Upper lobe of left lung (tissue), 4 donors: ENCODE results near the gene LGI2.

Source experiments
- CTCF ChIP-seq, 6 experiments: fragments of 450-650 bp in 4 of 6; fragments of 200-600 bp in 2 of 6; sonication (generic) in 2 of 6; IDR thresholded peaks; one replicate each; pipeline ENCODE4 v1.5.1; 2016 to 2019; ENCODE audit warnings: antibody characterized with exemption in 6 of 6
- POLR2A ChIP-seq, 4 donors: fragments of 450-650 bp; IDR thresholded peaks; one replicate each; pipeline ENCODE4 v1.5.1; 2016 to 2017; ENCODE audit warnings: antibody characterized with exemption in 4 of 4, mild to moderate bottlenecking in 2 of 4

- no peak for TF ChIP-seq CTCF (IDR thresholded peaks at IDR 0.05)
- TF ChIP-seq POLR2A (IDR thresholded peaks at IDR 0.05): peak in 1 of 4 donors; percentile 59
These were observed 51.2 kb downstream of the LGI2 start for GRCh38 chr4:24979554-24979953.
